Smooth muscle cell (in vitro differentiated cells): Measurements from ENCODE around the gene ADD3. TPM values are rescaled to one million over a fixed set of nuclear protein-coding genes. Genes with fewer than 3 reads are reported as not detected.

Source experiments
- DNase-seq: peaks from one replicate; lab custom pipeline; 2025; ENCODE audit not compliant: unreplicated experiment; lab: John Stamatoyannopoulos, UW
- H2AFZ ChIP-seq: fragments of 200-600 bp; sonication (generic); 2 replicates; pipeline ENCODE4 v1.6.0; 2016; ENCODE audit warnings: antibody characterized with exemption, low read depth, mild to moderate bottlenecking
- H3F3A ChIP-seq: fragments of 200-600 bp; sonication (generic); 2 replicates; pipeline ENCODE4 v1.6.0; 2017; ENCODE audit warnings: antibody characterized with exemption, low read depth
- H3K27ac ChIP-seq: fragments of 200-600 bp; sonication (generic); 2 replicates; pipeline ENCODE4 v1.5.1; 2016; ENCODE audit warnings: low read depth, mild to moderate bottlenecking
- H3K27me3 ChIP-seq: fragments of 200-600 bp; sonication (generic); 2 replicates; pipeline ENCODE4 v1.6.1; 2016; ENCODE audit warnings: low read depth, mild to moderate bottlenecking
- H3K36me3 ChIP-seq: fragments of 200-600 bp; sonication (generic); 2 replicates; pipeline ENCODE4 v1.5.1; 2016; ENCODE audit warnings: low read depth
- H3K4me1 ChIP-seq: fragments of 200-600 bp; sonication (generic); 2 replicates; pipeline ENCODE4 v1.5.1; 2016; ENCODE audit warnings: low read depth
- H3K4me2 ChIP-seq: fragments of 200-600 bp; sonication (generic); 2 replicates; pipeline ENCODE4 v1.6.0; 2016; ENCODE audit warnings: mild to moderate bottlenecking
- H3K4me3 ChIP-seq: fragments of 200-600 bp; sonication (generic); 2 replicates; pipeline ENCODE4 v1.5.1; 2016; ENCODE audit warnings: mild to moderate bottlenecking
- H3K79me2 ChIP-seq: fragments of 200-600 bp; sonication (generic); 2 replicates; pipeline ENCODE4 v1.6.0; 2016; ENCODE audit warnings: low read depth, mild to moderate bottlenecking
- H3K9ac ChIP-seq: fragments of 200-600 bp; sonication (generic); 2 replicates; pipeline ENCODE4 v1.6.0; 2016; ENCODE audit warnings: low read depth
- H3K9me3 ChIP-seq: fragments of 200-600 bp; sonication (generic); replicated peaks from 2 replicates; pipeline ENCODE4 v1.5.1; 2016; ENCODE audit warnings: low read depth
- H4K20me1 ChIP-seq: fragments of 200-600 bp; sonication (generic); 2 replicates; pipeline ENCODE4 v1.6.0; 2016; ENCODE audit warnings: low read depth
- WGBS: methylation state at CpG from one replicate; pipeline ENCODE4 v1.1.7; 2016; ENCODE audit warnings: low lambda C conversion rate; 5-methylcytosine and 5-hydroxymethylcytosine counted together
- polyA plus RNA-seq: library from polyadenylated mRNA; unstranded; fragments of >200 nt; fragmentation: Nextera tagmentation; extraction: Ambion mirVana; gene quantifications from 2 replicates; pipeline ENCODE4 v1.2.1, GENCODE V29; 2016
- total RNA-seq: library from RNA; depleted of rRNA; stranded (reverse); fragments of >200 nt; gene quantifications from 2 replicates; pipeline ENCODE4 v1.2.3, GENCODE V29; 2014
- TF ChIP-seq, protein P1 (sequence below): fragments of 200-600 bp; sonication (generic); IDR thresholded peaks from 2 replicates; pipeline ENCODE4 v1.5.1; 2017; ENCODE audit warnings: borderline replicate concordance, mild to moderate bottlenecking, antibody characterized with exemption; ENCODE audit not compliant: insufficient read depth, poor library complexity, severe bottlenecking

ADD3 gene
- total and polyA plus RNA-seq, 2 experiments from 2014 or later = 75.0 to 155 TPM

DNA sequence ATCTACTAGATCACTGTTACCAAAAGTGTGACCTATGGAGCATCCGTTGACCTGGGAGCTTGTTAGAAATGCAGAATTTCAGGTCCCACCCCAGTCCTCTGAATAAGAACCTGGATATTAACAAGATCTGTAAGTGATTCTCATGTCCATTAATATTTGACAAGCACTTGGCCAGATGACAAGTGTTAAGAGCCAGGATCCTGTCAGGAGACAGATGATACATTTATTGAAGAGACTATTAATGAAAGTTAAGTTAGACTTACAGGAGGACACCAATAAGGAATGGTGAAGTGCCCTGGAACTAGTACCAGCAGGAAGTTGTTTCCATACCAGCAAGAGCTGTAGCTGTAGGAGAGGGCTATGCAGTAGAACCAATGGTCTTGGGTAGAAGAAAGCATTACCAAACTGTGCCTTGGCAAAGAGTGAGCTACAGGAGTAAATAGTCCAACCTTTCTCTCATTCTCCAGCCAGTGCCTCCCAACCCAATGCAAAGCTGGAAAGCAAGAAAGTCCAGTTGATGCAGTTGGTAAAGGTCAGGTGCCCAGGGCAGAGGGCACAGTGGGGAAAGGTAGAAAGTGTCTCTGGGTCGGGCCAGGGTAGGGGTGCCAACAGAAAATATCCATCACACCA lies 35.3 kb upstream of the ADD3 start:
- no peak overlapping the region for H3K4me2 ChIP-seq
- H2AFZ ChIP-seq = no peak overlapping the region
- H4K20me1 ChIP-seq = no peaks in the 10 kb centered on the region
- H3K27ac ChIP-seq = no peak overlapping the region
- peaks cover 18% of the 10 kb centered on the region for H3F3A ChIP-seq
- WGBS = 99% methylated on average over 2 of the region's 2 CpGs
- H3K9me3 ChIP-seq = no peaks in the 10 kb centered on the region
- peaks cover 24% of the 10 kb centered on the region for H3K4me1 ChIP-seq
- no peaks in the 10 kb centered on the region for H3K36me3 ChIP-seq
- no peaks in the 10 kb centered on the region for H3K27me3 ChIP-seq
- H3K79me2 ChIP-seq = no peaks in the 10 kb centered on the region
- DNase-seq = no peak
- H3K4me3 ChIP-seq = no peak overlapping the region
- no peak overlapping the region for H3K9ac ChIP-seq
- TF ChIP-seq, protein P1, sequence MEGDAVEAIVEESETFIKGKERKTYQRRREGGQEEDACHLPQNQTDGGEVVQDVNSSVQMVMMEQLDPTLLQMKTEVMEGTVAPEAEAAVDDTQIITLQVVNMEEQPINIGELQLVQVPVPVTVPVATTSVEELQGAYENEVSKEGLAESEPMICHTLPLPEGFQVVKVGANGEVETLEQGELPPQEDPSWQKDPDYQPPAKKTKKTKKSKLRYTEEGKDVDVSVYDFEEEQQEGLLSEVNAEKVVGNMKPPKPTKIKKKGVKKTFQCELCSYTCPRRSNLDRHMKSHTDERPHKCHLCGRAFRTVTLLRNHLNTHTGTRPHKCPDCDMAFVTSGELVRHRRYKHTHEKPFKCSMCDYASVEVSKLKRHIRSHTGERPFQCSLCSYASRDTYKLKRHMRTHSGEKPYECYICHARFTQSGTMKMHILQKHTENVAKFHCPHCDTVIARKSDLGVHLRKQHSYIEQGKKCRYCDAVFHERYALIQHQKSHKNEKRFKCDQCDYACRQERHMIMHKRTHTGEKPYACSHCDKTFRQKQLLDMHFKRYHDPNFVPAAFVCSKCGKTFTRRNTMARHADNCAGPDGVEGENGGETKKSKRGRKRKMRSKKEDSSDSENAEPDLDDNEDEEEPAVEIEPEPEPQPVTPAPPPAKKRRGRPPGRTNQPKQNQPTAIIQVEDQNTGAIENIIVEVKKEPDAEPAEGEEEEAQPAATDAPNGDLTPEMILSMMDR = no peak

GRCh38 chr10:109973326-109973829 lies 34.4 kb upstream of the ADD3 start:
- Histone ChIP-seq H3K4me1 (peaks cover 18% of the 10 kb centered on the region), H3K27me3 (no peaks in the 10 kb centered on the region), H2AFZ (no peak overlapping the region), H3K9ac (no peak overlapping the region), H3K79me2 (no peaks in the 10 kb centered on the region), H3K36me3 (no peaks in the 10 kb centered on the region), H3K9me3 (no peaks in the 10 kb centered on the region), H3K4me2 (no peak overlapping the region), H3K4me3 (no peak overlapping the region), H3F3A (peaks cover 16% of the 10 kb centered on the region), H4K20me1 (no peaks in the 10 kb centered on the region), H3K27ac (no peak overlapping the region)
- DNase-seq = no peak
- TF ChIP-seq, protein P1 = no peak
- WGBS = 81% methylated on average over 3 of the region's 3 CpGs

DNA sequence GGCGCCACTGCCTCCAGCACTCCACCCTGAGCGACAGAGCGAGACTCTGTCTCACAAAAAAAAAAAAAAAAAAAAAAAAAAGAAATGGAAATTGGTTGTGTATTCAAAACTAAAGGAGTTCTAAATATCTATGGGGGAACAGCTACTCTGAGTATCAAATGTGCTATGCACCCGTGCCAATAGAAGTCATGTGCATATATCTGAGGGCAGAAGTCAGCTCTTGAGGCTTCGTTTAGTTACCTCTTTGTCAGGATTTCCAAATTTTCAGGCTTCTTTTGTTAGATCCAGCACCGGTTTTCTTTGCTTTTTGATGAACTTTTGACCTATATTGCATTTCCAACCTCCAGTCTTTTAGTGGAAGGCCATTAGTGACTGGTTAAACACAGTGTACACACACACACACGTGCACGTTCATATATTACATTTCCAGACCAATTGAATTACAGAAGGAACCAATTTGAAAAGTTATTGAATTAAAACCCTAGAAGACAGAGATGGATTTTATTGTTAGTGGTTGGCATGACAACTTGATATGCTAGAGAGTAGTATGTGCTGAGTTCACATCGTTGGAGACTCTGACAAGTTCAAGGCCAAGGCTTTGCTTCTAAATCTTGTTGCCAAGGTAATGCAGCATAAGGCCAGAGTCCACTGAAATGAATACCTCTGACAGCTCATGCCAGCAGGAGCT lies 33.1 kb upstream of the ADD3 start:
- Histone ChIP-seq H3K9me3 (no peaks in the 10 kb centered on the region), H4K20me1 (no peaks in the 10 kb centered on the region), H3K4me1 (peaks cover 22% of the 10 kb centered on the region), H3K4me3 (no peak overlapping the region), H3K4me2 (no peak overlapping the region), H3K27ac (peak overlapping the region; percentile 1), H3K27me3 (no peaks in the 10 kb centered on the region), H3K9ac (no peak overlapping the region), H3K79me2 (no peaks in the 10 kb centered on the region), H2AFZ (no peak overlapping the region), H3K36me3 (no peaks in the 10 kb centered on the region), H3F3A (peaks cover 14% of the 10 kb centered on the region)
- WGBS = 93% methylated on average over 9 of the region's 9 CpGs
- TF ChIP-seq, protein P1 = no peak
- DNase-seq = no peak
